Adipose tissue (tissue), 3 donors: ENCODE measurements around the gene P2RX1. TPM values are rescaled to one million over a fixed set of nuclear protein-coding genes. Genes with fewer than 3 reads are reported as not detected.

Experiments used
- H3K27ac ChIP-seq: one replicate; pipeline ENCODE4 v1.5.1; 2013; ENCODE audit warnings: low read depth, low read length
- WGBS, 3 donors: extraction: QIAGEN DNeasy Blood & Tissue Kit; methylation state at CpG; one replicate each; pipeline ENCODE4 v1.1.7; 2013; 5-methylcytosine and 5-hydroxymethylcytosine counted together
- polyA plus RNA-seq, 3 donors: library from polyadenylated mRNA; stranded (reverse); fragments of 200-250 nt; gene quantifications; one replicate each; pipeline ENCODE4 v1.2.3, GENCODE V29; 2013
- donor health status: healthy with polysubstance abuse.
- donor health status: Bipolar disorder and iron deficiency.
- donor health status: healthy.

The P2RX1 gene
- polyA plus RNA-seq, 3 donors: 0.34 to 18.9 (median 3.3) TPM

- 86 to 96% (median 88%) methylated on average over 12 of the region's 12 CpGs for WGBS, 3 donors
- no peak overlapping the region for H3K27ac ChIP-seq
Observed at GRCh38 chr17:3929181-3929580, 12.9 kb upstream of the P2RX1 start.

DNA sequence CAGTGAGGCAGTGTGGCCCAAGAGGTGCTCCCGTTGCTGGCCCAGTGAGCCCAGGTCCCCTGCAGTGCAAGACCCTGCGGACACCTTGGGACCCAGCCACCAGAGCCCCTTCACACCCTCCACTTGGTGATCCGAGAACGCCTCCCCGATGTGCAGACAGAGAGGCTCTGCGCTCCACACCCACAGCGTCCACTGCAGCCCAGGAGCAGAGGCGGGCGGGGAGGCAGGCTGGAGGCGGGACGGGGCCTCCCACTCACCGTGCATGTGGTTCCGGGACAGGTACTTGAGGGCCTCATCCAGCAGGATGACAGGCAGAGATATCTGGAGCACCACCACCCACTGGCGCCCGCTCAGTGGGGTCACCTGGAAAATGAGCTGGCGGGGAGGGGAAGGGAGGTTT lies 12.1 kb upstream of the P2RX1 start:
- no peak overlapping the region for H3K27ac ChIP-seq
- 90 to 94% (median 91%) methylated on average over 16 of the region's 16 CpGs for WGBS, 3 donors

- WGBS, 3 donors: 68 to 79% (median 74%) methylated on average over 14 to 15 of the region's 15 CpGs
- H3K27ac ChIP-seq: no peak overlapping the region
Observed at GRCh38 chr17:3927628-3928340, 11.5 kb upstream of the P2RX1 start.

GRCh38 chr17:3926860-3927627 lies 10.8 kb upstream of the P2RX1 start:
- no peak overlapping the region for H3K27ac ChIP-seq
- WGBS, 3 donors: 84 to 88% (median 87%) methylated on average over 16 of the region's 16 CpGs

DNA sequence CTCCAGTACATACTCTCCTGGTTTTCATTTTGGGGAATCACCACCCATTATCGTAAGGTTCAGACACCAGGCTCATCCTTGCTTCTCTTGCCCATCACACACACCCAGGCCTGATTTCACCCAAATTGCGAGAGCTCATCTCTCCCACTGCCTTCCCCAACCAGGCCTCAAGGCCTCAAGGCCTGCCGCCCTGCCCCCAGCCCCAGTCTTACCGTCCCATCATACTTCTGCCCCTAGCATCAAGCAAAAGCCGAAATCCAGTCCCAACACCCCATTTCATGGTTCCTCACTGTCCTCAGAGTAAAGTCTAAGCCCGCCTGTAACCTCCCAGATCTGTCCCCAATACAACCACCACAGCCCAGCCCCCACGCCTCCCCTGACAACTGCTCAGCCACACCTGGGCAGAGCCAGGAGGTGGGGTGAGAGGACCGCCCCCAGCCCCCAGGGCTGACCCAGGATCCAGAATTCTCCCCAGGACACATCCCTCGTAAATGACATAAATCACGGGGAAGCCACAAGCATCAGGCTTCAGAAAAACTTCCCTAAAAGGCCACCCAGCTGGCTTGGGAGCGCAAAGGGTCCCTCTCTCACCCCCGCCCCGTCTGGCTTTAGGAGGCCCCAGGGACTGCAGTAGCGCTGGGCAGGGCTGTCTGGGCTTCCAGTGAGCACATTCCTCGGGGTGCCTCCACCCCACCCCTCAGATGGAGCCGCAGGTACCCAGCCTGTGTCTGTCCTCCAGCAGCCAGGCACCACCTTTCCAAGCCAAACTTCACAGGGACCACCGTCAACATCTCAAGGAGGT lies 9.6 kb upstream of the P2RX1 start:
- H3K27ac ChIP-seq: no peak overlapping the region
- 87 to 96% (median 88%) methylated on average over 17 of the region's 17 CpGs for WGBS, 3 donors

DNA sequence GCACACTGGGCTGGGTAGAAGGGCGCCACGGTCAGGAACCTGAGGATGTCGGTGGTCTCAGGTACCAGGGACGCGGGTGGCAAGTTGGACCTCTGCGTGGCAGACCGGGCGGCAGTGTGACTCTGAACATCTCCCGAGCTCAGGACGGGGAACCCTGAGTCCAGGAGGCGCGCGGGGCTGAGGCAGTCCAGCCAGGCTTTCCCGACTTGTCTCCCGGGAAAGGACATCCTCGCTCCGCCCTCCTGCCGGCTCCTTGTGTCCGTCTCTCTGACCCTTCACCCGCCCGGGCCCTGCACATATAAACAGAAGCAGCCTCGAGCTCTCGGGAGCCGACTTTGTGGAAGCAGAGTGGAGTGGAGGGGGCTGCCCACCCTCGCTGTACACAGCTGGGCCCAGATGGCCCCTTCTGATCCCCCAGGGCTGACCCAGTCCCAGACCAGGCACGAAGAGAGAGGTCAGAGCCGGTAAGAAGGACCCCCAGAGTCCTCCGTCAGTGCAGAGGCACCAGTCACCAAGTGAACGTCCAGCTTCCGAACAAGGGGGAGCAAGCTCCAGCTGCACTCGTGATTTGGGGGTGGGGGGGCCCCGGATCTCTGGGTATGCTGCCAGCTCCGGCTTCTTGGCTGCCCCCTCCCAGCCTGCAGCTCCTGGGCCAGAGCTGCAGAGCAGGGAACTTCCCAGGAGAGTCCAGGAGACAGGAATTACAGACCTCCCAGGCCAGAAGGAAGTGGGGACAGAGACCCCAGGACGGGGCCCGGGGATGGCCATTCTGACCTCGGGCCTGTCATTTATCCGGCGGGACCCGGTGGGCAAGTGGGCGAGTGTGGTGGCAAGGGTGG lies 8.5 kb upstream of the P2RX1 start:
- WGBS, 3 donors: 64 to 74% (median 69%) methylated on average over 40 of the region's 40 CpGs
- H3K27ac ChIP-seq: no peak overlapping the region

DNA sequence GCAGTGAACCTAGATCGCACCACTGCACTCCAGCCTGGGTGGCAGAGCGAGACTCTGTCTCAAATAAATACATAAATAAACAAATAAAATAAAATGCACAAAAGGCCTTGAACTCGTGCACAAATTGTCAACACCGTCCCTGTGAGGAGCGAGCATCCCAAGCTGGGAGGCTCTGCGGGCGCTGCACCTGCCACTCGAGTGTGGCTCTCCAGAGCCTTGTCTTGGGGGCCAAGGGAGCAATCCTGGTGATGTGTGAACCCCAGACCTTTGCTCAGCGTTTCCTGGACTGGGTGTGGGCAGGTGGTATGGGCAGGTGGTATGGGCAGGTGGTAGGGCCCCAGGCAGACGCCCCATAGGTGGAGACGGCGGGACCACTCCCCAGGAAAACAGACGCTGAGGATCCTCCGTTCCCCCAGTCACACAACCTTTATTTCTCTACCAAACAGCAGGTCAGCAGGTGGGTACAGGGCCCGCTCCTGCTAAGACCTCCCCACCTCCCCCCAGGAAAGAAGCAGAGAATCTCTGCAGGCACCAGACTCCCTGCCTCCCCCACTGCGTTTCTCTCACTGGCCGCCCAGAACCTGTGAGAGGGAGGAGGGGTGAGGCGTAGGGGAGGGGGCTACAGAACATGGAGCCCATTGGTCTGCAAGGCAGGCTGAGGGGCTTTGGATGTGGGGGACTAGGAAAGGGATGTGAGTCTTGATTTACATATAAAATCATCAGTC lies 7.4 kb upstream of the P2RX1 start:
- WGBS, 3 donors: 86 to 92% (median 91%) methylated on average over 17 to 18 of the region's 18 CpGs
- H3K27ac ChIP-seq: no peak overlapping the region

DNA sequence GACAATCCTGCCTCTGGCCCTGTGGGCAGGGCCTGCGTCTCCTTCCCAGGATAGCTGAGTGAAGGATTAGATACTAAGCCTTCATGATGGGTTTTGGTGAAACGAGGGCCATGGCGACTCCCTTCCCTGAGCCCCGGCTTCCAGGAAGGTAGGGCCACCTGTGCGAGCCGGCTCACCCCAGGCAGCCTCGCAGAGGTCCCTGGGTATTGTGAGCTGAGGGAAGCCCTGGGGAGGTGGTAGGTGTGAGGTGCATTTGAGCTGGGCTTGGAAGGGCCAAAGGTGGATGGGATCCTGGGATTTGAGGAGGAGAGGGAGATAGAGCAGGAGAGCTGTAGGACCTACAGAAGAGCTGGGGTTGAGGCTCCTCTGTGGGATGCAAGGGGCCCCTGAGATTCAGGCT lies 6.5 kb upstream of the P2RX1 start:
- H3K27ac ChIP-seq: no peak overlapping the region
- WGBS, 3 donors: 84 to 89% (median 84%) methylated on average over 7 of the region's 7 CpGs

GRCh38 chr17:3921502-3922319 lies 5.4 kb upstream of the P2RX1 start:
- H3K27ac ChIP-seq: no peak overlapping the region
- WGBS, 3 donors: 68 to 88% (median 77%) methylated on average over 27 of the region's 27 CpGs

- 85 to 88% (median 88%) methylated on average over 16 of the region's 16 CpGs for WGBS, 3 donors
- no peak overlapping the region for H3K27ac ChIP-seq
Observed at GRCh38 chr17:3921006-3921405, 4.7 kb upstream of the P2RX1 start.

- H3K27ac ChIP-seq: no peak overlapping the region
- WGBS, 3 donors: 82 to 91% (median 89%) methylated on average over 22 of the region's 22 CpGs
Observed at GRCh38 chr17:3919123-3919624, 2.9 kb upstream of the P2RX1 start.

- 61 to 79% (median 79%) methylated on average over 8 of the region's 8 CpGs for WGBS, 3 donors
Observed at GRCh38 chr17:3918372-3919122, 2.3 kb upstream of the P2RX1 start.

GRCh38 chr17:3917391-3917931 lies 1.2 kb upstream of the P2RX1 start:
- no peak overlapping the region for H3K27ac ChIP-seq
- 7 to 20% (median 16%) methylated on average over 11 of the region's 11 CpGs for WGBS, 3 donors

More at GRCh38 chr17:3918372-3919122, 2.3 kb upstream of the P2RX1 start:
- H3K27ac ChIP-seq: no peak overlapping the region

GRCh38 chr17:3916825-3917224 lies 560 bp upstream of the P2RX1 start:
- 50 to 86% (median 54%) methylated on average over 10 of the region's 10 CpGs for WGBS, 3 donors
- H3K27ac ChIP-seq: no peak overlapping the region

DNA sequence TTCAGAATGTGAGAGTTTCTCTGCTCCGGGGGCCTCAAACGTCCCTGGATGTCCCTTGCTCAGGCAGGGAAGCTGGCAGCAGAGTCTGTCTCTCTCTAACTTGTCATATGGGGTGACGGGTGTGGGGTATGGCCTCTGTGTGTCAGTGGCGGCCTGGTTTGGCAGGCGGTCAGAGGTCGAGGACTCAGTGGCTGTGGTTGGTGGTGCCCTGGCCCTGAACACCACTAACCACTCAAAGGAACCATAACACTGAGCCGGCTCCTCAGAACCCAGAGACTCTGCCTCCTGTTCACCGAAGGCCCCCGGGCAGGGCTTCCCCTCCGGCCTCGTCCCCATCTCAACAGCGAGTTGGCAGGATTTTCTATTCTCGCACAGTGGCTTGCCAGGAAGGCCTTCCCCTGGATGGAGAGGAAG lies 677 bp downstream of the P2RX1 start:
- 47 to 86% (median 55%) methylated on average over 13 of the region's 13 CpGs for WGBS, 3 donors

DNA sequence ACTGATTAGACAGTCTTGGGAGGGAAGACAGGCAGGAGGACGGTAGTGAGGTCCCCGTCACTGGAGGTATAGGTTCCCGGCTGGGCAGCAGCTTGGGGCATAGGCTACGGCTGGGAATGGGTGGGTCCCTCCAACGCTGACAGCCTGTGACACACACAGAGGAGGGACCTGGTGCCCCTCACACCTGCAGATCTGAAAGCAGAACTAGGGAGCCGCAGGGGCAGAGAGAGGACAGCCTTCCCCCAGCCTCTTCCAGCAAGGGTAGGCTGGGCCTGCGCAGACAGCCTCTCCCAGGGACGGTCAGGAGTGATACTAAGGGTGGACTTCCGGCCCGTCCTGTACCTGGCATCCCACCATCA lies 2.0 kb downstream of the P2RX1 start:
- 61 to 86% (median 64%) methylated on average over 10 of the region's 10 CpGs for WGBS, 3 donors
- H3K27ac ChIP-seq: no peak overlapping the region

More for the DNA sequence above, 677 bp downstream of the P2RX1 start:
- H3K27ac ChIP-seq: no peak overlapping the region
